WTC11 (cell line): ENCODE results near the gene ANXA9.

Experiments
- KAT7 ChIP-seq: sonication (generic); formaldehyde crosslinking; IDR thresholded peaks from 2 replicates; pipeline ENCODE4 v1.8.1; 2023; ENCODE audit warnings: missing genetic modification reagents, mild to moderate bottlenecking, borderline replicate concordance
- TF ChIP-seq, protein P1 (sequence below): sonication (generic); formaldehyde crosslinking; IDR thresholded peaks from 2 replicates; pipeline ENCODE4 v1.8.0; 2022; ENCODE audit warnings: missing genetic modification reagents
- TF ChIP-seq, protein P2 (sequence below): fragments of 200-600 bp; IDR thresholded peaks from 2 replicates; pipeline ENCODE4 v1.8.0; 2022; ENCODE audit warnings: antibody characterized with exemption

DNA sequence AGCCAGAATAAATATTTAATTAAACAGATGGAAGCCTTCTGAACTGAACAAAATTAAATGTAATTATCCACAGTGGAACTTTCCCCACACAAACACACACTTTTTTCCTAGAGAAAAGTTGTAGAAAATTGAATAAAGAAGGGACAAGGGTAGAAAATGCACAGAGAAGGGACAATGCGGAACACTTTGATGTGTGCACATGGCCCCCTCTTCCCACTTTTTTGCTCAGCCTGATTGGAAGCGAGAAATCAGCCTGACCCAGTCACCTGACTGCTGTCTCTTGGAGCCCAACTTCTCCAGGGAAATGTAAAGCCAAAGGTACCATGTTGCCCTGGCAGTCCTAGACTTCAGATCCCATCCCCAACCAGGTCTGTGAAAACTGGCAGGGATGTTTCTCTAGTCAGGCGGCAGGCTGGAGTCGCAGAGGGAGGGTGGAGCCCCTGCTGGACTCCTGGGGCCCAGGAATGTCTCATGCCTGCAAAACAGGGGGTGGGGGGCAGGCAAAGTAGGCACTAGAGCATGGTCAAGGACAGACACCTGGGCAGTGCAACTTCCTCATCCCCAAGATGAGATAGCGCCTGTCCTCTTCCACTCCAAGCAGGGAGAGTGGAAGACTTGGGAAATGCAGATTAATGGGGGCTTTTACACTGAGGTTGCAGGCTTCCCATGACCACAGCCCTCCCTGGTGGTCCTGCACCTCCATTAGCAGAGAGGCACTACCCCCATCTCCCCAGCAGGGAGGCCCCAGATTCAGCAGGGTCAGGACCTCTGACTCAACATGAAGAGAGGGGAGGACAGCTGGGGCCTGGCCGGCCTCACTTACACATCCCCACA is 10.3 kb upstream of the ANXA9 start:
- TF ChIP-seq KAT7 (CRISPR knock-in tag): no peak
- TF ChIP-seq, protein P1, sequence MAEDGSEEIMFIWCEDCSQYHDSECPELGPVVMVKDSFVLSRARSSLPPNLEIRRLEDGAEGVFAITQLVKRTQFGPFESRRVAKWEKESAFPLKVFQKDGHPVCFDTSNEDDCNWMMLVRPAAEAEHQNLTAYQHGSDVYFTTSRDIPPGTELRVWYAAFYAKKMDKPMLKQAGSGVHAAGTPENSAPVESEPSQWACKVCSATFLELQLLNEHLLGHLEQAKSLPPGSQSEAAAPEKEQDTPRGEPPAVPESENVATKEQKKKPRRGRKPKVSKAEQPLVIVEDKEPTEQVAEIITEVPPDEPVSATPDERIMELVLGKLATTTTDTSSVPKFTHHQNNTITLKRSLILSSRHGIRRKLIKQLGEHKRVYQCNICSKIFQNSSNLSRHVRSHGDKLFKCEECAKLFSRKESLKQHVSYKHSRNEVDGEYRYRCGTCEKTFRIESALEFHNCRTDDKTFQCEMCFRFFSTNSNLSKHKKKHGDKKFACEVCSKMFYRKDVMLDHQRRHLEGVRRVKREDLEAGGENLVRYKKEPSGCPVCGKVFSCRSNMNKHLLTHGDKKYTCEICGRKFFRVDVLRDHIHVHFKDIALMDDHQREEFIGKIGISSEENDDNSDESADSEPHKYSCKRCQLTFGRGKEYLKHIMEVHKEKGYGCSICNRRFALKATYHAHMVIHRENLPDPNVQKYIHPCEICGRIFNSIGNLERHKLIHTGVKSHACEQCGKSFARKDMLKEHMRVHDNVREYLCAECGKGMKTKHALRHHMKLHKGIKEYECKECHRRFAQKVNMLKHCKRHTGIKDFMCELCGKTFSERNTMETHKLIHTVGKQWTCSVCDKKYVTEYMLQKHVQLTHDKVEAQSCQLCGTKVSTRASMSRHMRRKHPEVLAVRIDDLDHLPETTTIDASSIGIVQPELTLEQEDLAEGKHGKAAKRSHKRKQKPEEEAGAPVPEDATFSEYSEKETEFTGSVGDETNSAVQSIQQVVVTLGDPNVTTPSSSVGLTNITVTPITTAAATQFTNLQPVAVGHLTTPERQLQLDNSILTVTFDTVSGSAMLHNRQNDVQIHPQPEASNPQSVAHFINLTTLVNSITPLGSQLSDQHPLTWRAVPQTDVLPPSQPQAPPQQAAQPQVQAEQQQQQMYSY (CRISPR knock-in tag): no peak
- TF ChIP-seq, protein P2, sequence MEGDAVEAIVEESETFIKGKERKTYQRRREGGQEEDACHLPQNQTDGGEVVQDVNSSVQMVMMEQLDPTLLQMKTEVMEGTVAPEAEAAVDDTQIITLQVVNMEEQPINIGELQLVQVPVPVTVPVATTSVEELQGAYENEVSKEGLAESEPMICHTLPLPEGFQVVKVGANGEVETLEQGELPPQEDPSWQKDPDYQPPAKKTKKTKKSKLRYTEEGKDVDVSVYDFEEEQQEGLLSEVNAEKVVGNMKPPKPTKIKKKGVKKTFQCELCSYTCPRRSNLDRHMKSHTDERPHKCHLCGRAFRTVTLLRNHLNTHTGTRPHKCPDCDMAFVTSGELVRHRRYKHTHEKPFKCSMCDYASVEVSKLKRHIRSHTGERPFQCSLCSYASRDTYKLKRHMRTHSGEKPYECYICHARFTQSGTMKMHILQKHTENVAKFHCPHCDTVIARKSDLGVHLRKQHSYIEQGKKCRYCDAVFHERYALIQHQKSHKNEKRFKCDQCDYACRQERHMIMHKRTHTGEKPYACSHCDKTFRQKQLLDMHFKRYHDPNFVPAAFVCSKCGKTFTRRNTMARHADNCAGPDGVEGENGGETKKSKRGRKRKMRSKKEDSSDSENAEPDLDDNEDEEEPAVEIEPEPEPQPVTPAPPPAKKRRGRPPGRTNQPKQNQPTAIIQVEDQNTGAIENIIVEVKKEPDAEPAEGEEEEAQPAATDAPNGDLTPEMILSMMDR: no peak
